GM19099 (cell line): ENCODE measurements around the gene UBQLN1.

Experiments
- POLR2A ChIP-seq: IDR thresholded peaks from 3 replicates; pipeline ENCODE4 v1.6.1; 2011; ENCODE audit warnings: low read depth; ENCODE audit not compliant: insufficient read length; ENCODE audit errors: extremely low read depth

Gene UBQLN1

GRCh38 chr9:83701286-83701685 is 6.5 kb downstream of the UBQLN1 start:
- no peak for TF ChIP-seq POLR2A

DNA sequence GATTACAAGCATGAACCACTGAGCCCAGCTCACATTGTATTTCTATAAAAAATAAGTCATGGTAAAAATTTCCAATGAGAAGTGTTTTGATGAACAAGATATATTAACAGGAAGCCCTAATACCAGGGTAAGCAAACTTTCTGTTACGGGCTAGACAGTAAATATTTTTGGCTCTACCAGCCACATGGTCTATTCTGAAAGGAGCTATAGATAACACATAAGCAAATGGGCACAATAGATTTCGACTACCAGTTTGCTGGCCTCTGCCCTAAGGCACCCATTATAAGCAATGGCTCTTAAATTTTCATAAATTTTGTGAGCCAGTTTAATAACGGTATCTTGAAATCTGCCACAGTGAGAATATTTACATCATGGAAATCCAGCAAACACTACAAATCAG is 8.1 kb downstream of the UBQLN1 start:
- TF ChIP-seq POLR2A: no peak

DNA sequence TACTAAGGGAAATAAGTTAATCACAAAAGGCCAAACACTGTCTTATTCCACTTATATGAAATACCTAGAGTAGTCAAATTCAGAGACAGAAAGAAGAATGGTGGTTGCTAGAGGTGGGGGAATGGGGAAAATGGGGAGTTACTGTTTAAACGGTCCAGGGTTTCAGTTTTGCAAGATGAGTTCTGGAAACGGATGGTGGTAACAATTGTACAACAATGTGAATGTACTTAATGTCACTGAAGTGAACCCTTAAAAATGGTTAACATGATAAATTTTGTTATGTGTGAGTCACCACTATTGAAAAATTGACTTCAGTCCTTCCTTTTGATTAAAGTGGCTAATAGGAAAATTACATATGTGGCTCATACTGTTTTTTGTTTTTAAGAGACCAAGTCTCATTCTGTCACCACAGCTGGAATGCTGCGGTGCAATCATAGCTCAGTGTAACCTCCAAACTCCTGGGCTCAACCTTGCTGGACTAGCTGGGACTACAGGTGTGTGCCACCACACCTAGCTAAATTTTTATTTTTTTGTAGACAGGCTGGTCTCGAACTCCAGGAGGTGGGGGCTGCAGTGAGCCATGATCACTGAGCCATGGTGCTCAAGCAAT is 8.7 kb downstream of the UBQLN1 start:
- TF ChIP-seq POLR2A: no peak

- no peak for TF ChIP-seq POLR2A
Observed at GRCh38 chr9:83691492-83691891, 16.3 kb downstream of the UBQLN1 start.

DNA sequence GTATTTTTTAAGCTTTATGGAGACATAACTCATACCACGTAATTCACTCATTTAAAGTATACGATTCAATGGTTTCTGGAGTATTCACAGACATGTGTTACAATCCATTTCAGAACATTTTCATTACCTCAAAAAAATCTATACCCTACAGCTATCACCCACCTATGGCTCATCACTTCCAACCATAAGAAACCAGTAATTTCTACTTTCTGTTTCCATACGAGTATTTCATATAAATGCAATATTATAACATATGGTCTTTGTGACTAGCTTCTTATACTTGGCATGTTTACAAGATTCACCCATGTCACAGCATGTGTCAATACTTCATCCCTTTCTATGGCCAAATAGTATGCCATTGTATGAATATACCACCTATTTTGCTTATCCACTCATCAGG is 18.8 kb downstream of the UBQLN1 start:
- TF ChIP-seq POLR2A: no peak

DNA sequence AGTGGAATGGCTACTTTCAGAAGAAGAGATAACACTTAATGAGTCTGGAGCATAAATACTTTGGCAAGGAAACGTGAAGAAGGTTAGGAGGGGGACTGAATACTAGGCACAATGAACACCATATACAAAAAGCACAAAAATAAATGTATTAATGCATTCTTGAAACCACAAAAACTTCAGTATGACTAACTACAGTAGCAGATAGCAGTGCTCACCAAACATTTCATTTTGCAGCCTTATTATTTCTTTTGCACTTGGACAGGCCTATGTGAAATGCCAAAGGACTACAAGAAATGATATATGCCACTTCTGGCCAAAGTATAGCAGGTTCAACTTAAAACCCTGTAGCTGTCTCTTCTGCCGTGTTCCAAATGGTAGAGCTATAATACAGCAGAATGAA is 26.3 kb downstream of the UBQLN1 start:
- TF ChIP-seq POLR2A: no peak

DNA sequence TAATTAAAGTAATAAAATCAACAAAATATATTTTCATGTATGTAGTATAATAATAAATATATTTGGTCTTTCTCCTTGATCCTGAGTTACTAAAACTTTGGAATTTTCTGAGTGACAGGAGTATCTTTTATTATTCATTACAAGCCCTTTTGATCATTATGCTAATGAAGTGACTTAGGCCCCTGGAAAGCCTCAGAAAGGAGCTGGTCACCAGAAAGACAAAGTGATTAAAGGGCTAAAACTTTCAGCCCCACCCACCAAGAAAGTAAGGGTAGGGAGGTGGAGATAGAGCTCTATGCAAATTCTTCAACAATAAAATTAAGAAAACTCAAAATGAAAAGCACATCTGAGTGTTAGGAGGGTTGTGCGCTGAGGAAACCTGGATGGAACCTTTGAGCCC is 27.5 kb downstream of the UBQLN1 start:
- no peak for TF ChIP-seq POLR2A

GRCh38 chr9:83677596-83677995 is 30.2 kb downstream of the UBQLN1 start:
- TF ChIP-seq POLR2A: no peak

DNA sequence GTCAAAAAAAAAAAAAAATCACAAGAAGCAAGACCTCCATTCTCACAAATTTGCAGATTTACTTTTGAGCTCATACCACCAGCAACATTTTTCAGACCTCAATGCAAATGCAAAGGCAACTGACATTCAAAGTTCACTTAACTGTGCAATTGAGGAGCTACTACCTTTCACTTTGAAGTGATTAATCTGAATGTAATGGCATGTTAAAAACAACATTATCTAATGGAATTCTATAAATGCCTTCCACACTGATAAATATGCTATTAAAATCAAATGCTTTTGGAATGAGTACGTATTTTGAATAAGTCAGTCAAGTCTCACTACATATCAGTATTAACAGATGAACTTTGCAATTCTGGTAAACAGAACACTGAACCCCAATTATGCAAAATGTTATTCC is 32.3 kb downstream of the UBQLN1 start:
- TF ChIP-seq POLR2A: no peak

DNA sequence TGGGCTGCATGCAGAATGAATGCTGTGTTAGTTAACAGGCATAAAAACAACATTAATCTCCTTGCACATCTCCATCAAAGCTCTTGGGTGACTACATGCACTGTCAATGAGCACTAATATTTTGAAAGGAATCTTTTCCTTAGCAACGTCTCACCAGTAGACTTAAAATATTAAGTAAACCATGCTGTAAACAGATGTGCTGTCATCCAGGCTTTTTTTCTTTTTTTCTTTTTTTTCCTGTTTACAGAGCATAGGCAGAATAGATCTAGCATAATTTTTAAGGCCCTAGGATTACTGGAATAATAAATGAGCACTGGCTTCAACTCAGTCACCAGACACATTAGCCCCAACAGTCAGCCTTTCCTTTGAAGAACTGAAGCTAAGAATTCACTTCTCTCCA is 36.3 kb downstream of the UBQLN1 start:
- no peak for TF ChIP-seq POLR2A

DNA sequence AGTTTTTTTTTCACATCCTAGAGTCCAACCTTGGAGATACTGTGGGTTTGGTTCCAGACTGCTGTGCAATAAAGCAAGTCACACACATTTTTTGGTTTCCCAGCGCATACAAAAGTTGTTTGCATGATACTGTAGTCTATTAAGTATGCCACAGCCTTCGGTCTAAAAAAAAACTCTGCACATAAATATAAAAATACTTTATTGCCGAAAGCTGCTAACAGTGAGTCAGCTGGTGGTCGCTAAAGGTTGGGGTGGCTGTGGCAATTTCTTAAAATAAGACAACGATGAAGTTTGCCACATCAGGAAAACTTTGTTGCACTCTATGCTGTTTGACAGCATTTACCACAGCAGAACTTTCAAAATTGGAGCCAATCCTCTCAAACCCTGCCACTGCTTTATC is 37.4 kb downstream of the UBQLN1 start:
- TF ChIP-seq POLR2A: no peak

DNA sequence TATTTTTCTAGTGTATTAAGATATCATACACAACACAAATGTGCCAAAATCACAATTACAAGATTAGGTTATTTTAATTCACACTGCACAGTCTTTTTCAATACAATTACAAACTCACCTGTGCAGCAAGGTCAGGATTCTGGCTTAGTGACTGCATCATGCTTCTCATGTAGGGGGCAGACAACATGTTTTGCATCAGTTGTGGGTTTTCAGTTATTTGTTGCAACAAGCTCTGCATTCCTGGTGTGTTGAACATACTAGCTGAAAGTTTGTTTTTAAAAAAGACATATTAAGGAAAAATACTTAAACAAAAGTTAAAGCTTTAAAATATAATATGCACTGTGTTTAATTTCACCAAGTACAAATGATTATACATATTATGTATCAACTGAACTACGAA is 38.7 kb downstream of the UBQLN1 start:
- TF ChIP-seq POLR2A: no peak

DNA sequence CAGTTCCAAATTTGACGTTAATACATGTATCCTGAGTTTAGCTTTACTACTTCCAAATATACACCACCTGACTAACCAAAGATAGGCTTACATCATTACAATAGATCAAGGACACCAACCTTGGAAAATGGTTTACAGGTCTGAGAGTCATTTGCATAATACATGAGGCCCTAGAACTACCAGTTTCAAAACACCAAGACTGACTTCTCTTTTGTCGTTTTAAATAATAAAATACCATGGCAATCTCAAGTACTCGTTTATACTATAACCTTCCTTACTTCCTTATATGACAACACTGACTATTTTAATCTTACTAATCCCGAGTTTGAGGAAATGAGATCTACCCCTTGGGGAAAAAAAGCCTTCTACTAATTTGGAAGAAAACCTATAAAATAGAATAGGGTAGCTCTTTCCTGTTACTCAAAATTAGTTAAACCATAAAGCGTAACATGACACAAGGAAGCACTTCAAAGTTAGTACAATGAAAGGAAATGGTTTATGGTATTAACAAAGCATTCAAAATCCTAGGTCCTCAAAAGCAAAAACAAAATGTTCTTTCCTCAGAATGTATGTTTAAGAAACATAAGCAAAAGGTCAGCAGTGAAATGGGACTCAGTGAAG is 42.1 kb downstream of the UBQLN1 start:
- TF ChIP-seq POLR2A: no peak

DNA sequence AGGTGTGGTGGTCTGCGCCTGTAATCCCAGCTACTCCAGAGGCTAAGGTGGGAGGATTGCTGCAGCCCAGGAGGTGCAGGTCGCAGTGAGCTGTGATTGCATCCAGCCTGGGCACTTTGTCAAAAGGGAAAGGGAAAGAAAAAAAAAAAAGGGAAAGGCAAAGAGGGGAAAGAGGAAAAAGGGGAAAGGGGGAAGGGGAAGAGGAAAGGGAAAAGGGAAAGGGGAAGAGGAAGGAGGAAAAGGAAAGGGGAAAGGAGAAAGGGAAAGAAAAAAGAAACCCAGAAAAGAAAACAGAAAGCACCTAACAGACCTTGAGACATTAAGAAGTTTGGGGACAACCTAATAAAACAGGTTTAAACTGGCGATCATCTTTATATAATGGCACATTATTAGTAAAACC is 44.8 kb downstream of the UBQLN1 start:
- no peak for TF ChIP-seq POLR2A

DNA sequence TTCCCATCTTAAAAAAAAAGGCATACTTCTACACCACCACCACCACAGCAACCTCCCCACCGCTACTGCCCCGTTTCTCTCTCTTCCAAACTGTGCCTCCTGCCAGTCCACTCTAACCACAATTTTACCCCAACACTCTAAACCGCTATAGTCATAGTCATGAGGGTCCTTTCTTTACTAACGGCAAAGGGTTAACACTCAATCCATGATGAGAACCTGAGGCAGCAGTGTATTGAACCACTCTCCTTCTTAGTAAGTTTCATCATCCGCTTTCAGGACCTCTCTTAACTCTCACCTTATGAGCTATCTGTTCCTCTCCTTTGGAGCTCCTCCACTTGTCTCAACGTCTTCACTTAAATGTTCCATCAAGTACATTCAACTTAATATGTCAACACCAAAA is 50.8 kb downstream of the UBQLN1 start:
- TF ChIP-seq POLR2A: no peak

DNA sequence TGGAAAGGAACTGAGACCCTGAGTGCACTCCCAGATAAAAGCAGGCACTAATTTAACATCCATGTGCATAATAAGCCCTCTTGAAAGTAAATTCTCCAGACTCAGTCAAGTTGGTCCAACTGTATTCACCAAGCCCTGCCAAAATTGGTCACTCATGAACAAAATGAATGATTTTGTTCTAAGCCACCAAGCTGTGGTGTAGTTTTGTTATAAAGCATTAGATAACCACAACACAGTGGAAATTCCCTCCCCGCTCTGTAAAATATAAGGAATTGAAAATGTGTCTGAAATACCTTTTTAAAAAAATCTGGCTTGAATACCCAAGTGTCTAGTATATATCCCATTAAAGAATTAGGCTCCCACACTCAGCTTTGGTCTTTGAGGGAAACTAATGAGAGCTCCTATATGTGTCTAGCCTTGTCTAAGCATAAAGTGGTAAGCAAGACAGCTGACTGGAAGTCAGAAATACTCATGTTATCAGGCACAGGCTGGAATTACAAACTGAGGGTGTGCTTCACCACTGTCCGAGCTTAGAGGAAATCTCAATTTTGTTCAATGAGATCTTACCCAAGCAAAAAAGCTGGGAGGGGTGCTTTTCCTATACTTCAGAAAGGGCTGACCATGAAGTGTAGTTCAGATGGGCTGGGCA is 51.6 kb downstream of the UBQLN1 start:
- TF ChIP-seq POLR2A: no peak
